Activated gamma-delta T cell (primary cell): ENCODE results near the gene MS4A6E.
"Not testable (repeated sequence)": the region's sequence is repeated elsewhere in the genome, so short reads cannot be mapped to it uniquely, and the experiment has no call there.

ENCODE experiments used
- DNase-seq: peaks from one replicate; lab custom pipeline; 2025; lab: John Stamatoyannopoulos, UW

Gene MS4A6E

GRCh38 chr11:60336767-60337391, 9.8 kb downstream of the MS4A6E start:
- no peak for DNase-seq

GRCh38 chr11:60338053-60338452, 11.0 kb downstream of the MS4A6E start:
- no peak for DNase-seq

DNA sequence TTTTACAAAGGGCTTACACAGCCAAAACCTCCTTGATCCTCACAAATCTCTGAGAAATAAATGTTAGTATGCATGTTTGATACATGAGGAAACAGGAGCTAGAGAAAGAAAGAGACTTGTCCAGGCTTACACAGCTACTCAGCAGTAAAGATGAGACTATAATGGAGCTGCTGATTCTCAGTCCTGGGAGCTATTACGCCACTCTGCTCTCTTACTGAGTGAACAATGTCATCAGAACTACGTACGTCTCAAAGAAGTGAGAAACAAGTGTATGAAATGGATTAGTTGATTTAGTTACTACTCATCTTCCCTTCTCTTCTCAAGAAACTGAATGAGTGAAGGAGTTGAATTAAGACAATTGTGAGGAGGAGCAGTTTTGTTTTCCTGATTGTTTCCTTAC, 12.3 kb downstream of the MS4A6E start:
- DNase-seq = no peak

DNA sequence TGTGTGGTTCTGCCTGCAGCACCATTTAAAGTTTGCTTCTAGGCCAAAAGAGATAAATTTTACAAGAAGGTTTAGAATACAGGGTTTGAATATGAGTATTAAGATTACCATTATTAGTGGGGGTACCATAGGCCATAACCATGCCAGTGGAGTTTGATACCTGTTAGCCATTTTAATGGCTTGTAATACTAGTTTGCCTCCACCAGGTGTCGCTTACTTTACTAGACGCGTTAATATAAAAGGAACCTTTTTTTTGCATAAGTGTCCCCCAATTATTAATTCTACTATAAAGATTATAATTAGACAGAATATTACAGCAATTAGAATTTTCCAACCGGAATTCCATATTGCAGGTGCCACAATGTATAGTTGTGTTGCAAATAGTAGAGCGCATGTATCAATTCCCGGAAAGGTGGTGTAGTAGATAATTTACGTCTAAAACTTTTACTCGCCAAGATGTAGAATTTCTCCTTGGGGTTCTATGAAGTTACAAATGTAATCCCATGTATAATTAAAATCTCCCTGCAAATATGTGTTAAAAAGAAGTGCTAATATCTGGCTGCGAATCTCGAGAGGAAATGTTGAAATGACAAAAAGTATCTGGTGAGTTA, 16.1 kb downstream of the MS4A6E start:
- no peak for DNase-seq

DNA sequence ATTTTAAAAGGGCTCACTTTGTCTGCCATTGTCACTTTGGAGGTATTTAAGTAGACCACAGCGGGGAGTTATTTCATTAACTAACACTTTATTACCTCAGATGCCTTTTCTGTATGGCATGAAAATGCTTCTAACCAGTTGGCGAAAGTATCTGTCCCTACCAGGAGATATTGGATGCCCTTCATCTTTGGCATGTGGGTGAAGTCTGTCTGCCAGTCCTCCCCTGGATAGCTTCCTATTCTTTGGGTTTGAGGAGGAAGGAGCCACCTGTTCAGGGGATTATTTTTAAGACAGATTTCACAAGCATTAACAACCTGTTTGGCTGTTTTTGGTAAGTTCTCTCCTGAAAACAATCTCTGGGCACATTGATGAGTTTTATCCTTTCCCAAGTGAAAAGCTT, 17.1 kb downstream of the MS4A6E start:
- no peak for DNase-seq

- no peak for DNase-seq
These were observed 18.4 kb downstream of the MS4A6E start for GRCh38 chr11:60345489-60345888.

- no peak for DNase-seq
These were observed 20.2 kb downstream of the MS4A6E start for GRCh38 chr11:60347084-60347797.

DNA sequence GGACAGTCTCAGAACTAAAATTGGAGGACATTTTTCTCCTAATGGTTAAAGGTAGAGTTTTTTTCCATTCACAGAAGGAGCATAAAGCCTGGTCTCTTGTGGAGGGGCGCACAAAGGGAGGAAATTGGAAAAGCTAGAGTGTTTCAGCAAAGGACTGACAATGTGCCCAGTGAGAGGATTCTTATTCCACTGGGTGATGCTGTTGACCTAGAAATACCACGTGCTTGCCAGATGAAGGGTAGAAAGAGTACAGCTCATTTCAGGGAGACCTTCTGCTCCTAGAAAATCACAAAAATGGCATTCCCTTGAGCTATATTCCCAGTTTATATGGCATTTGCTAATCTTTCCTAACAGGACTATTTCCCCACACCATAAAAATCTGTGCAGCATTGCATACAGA, 21.1 kb downstream of the MS4A6E start:
- no peak for DNase-seq

GRCh38 chr11:60349990-60350389, 22.9 kb downstream of the MS4A6E start:
- no peak for DNase-seq

DNA sequence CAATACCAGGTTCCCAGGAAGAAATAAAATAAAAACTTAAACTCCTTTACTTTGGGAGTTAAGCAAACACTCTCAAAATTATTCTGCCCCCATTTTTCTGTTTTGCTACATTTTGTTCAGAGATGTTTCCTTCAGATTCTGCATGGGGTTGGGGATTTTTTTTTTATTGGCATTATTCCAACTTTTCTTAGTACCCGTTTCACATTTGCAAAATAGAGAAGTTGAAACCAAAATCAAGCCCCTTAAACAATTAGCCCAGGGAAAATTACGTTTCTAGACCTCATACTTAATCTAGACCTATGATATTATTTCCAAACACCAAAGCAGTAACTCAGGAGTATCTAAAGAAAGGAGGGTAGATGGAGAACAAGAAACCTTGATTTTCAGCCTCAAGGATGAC, 30.7 kb downstream of the MS4A6E start:
- DNase-seq = no peak

GRCh38 chr11:60360621-60361020, 33.6 kb downstream of the MS4A6E start:
- no peak for DNase-seq

DNA sequence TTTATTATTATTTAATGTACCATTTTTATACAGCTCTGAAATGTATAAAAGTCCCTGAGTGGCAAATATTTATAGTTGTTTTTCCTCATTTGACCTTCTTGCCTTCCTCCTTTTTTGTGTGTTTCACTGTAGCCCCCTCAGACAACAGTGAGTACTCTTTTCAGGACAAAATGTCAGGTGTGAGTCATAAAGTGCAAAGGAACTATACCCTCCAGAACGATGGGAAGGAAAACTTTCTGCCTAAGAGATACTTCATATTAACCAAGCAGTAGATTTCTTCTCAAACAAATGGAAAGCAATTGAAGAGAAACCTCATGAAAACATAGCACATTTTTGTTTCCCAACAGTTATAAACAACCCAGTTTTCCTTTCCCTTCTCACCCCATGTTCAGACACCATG, 35.2 kb downstream of the MS4A6E start:
- no peak for DNase-seq

DNA sequence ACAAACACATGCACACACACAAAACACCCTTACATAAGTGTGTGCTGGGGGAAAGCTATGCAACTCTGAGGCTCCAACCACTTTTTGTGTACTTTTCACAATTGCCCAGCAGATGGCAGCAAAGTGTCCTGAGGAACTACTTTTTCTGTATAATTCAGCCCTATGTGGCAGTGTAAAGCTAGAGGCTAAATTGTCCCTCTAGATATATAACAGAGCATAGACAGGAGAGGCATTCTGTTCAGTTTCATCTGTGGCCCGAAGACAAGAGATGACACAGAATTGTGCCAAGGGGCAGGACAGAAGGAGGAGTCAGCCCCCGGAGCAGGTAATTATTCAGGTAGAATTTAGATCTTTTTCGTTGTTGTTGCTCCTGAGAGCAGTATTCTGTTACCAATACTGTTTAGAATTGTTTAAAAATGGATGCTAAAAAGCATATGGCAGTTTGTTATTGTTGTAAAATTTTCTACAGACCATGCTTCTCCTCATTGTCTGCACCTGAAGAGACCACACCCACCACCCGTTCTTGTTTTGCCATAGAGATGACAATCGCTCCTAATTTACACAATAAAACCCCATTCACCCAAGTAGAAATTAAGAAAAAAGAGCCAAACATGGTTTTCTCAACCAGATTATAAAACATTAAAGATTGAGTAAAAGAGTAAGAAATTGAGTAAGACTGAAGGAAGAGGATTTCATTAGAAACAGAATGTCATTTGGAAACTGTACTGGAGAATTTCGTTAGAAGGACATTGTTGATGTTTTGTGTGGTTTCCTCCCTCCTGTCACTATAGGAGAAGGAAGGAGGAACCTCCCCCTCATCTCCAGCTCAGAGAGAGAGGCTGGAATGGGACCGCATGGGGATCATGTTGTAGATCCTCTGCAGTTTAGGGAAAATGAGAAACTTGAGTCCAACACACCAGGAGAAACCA, 36.8 kb downstream of the MS4A6E start:
- no peak for DNase-seq

GRCh38 chr11:60366262-60366904, 39.3 kb downstream of the MS4A6E start:
- not testable (repeated sequence) for DNase-seq

DNA sequence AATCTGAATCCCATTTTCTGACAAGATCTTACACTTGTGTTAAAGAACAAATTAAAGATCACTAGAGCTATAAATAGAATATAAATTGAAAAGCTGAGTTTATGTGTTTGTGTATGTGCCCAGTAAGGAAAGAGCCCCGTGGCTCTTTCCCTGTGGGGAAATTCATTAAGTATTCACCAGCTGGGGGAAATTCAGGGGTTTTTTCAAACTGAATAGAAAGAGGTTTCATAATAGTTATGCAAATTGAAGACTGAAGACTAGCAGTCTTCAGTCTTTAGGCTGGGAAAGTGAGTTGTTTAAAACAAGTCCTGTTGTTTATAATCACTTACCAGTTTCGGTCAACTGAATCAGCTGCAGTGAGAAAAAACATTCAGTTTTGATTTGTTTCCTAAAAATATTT, 40.0 kb downstream of the MS4A6E start:
- no peak for DNase-seq

DNA sequence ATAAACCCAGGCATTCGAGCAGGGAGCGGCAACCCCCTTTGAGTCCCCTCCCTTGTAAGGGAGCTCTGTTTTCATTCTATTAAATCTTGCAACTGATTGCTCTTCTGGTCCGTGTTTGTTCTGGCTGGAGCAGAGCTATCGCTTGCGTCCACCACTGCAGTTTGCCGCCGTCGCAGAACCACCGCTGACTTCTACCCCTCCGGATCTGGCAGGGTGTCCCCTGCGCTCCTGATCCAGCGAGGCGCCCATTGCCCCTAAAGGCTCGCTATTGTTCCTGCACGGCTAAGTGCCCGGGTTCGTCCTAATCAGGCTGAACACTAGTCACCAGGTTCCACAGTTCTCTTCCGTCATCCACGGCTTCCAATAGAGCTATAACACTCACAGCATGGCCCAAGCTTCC, 40.8 kb downstream of the MS4A6E start:
- DNase-seq = no peak

- no peak for DNase-seq
These were observed 43.3 kb downstream of the MS4A6E start for GRCh38 chr11:60370252-60370810.

DNA sequence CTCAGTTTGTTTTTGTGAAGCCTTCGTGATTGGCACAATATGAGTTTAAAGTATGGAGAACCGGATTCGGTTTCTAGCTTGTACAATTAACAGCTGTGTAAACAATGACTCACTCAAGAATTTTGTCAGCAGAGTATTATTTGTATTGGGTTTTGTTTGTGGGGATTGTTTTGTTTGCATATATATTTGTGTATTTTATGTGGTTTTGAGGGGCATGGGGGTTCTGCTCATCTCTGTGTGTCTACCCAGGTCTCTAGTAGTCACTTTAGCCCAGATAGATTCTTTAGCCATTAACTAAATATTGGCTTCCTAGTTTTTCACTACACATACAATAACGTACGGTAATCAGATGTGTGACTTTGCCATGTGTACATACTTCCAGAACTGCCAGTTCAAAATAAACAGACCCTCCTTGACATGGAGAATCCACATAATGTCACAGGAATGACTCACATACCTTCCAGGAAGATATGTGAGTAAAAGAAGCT, 43.8 kb downstream of the MS4A6E start:
- no peak for DNase-seq

GRCh38 chr11:60371386-60371785, 44.3 kb downstream of the MS4A6E start:
- no peak for DNase-seq

DNA sequence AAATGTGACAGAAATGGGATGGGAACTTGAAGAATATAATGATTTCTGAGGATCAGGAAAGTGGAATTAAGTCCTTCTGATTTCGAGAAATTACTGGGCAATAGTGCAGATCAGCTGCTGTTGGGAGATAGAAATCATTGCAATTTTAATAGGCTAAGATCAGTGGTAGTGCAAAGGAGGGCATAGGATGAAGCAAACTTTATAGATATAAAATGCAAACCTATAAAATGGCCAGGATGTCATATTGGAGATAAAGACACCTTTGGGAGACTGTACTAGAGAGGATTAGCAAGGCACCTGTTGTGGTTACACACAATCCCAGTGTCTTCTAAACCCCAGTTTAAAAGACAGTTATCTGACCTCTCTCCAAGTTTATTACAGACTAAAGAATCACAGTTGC, 44.8 kb downstream of the MS4A6E start:
- DNase-seq = no peak

GRCh38 chr11:60372767-60373166, 45.7 kb downstream of the MS4A6E start:
- DNase-seq = no peak
